Muscle layer of duodenum (tissue), 2 donors: ENCODE results near the gene KCNIP4.

ENCODE experiments used
- H3K27ac ChIP-seq: one replicate; pipeline ENCODE4 v1.7.0; 2013; ENCODE audit warnings: mild to moderate bottlenecking, low read length
- H3K27me3 ChIP-seq: one replicate; pipeline ENCODE4 v1.7.0; 2013; ENCODE audit warnings: low read depth, mild to moderate bottlenecking, control low read depth, low read length
- H3K36me3 ChIP-seq, 2 donors: one replicate each; pipeline ENCODE4 v1.7.0; 2013; ENCODE audit warnings: low read length in 2 of 2, control low read depth in 1 of 2, mild to moderate bottlenecking in 1 of 2; ENCODE audit not compliant: insufficient read depth in 2 of 2, control insufficient read depth in 1 of 2
- H3K4me1 ChIP-seq, 2 donors: one replicate each; pipeline ENCODE4 v1.7.0; 2013; ENCODE audit warnings: low read length in 2 of 2, mild to moderate bottlenecking in 2 of 2, control low read depth in 1 of 2, moderate library complexity in 1 of 2; ENCODE audit not compliant: insufficient read depth in 2 of 2, control insufficient read depth in 1 of 2
- H3K4me3 ChIP-seq, 2 donors: one replicate each; pipeline ENCODE4 v1.7.0; 2013; ENCODE audit warnings: low read length in 2 of 2, low read depth in 1 of 2, mild to moderate bottlenecking in 1 of 2
- H3K9me3 ChIP-seq, 2 donors: one replicate each; pipeline ENCODE4 v1.7.0; 2013; ENCODE audit warnings: low read length in 2 of 2, control low read depth in 1 of 2, mild to moderate bottlenecking in 1 of 2; ENCODE audit not compliant: control insufficient read depth in 1 of 2
- donor health status: healthy.

KCNIP4 gene

GRCh38 chr4:20735931-20736330 is 1212.6 kb downstream of the KCNIP4 start:
- no peak overlapping the region for H3K4me3 ChIP-seq
- H3K9me3 ChIP-seq: peaks cover 0 to 4% of the 10 kb centered on the region in 2 donors
- H3K27ac ChIP-seq: no peak overlapping the region
- H3K27me3 ChIP-seq: no peaks in the 10 kb centered on the region
- H3K36me3 ChIP-seq: peaks cover 26 to 44% of the 10 kb centered on the region in 2 donors
- no peaks in the 10 kb centered on the region for H3K4me1 ChIP-seq

- Histone ChIP-seq H3K36me3 (peaks cover 30 to 51% of the 10 kb centered on the region in 2 donors), H3K27ac (no peak overlapping the region), H3K9me3 (peaks cover 0 to 8% of the 10 kb centered on the region in 2 donors), H3K4me3 (no peak overlapping the region), H3K27me3 (no peaks in the 10 kb centered on the region), H3K4me1 (no peaks in the 10 kb centered on the region)
These were observed 1223.7 kb downstream of the KCNIP4 start for GRCh38 chr4:20724915-20725314.

- Histone ChIP-seq H3K27ac (no peak overlapping the region), H3K9me3 (peaks cover 0 to 8% of the 10 kb centered on the region in 2 donors), H3K4me3 (no peak overlapping the region), H3K27me3 (no peaks in the 10 kb centered on the region), H3K36me3 (peaks cover 25 to 45% of the 10 kb centered on the region in 2 donors), H3K4me1 (no peaks in the 10 kb centered on the region)
These were observed 1225.1 kb downstream of the KCNIP4 start for GRCh38 chr4:20723463-20723862.

GRCh38 chr4:20723019-20723418 is 1225.6 kb downstream of the KCNIP4 start:
- peaks cover 23 to 49% of the 10 kb centered on the region in 2 donors for H3K36me3 ChIP-seq

GRCh38 chr4:20711335-20711734 is 1237.2 kb downstream of the KCNIP4 start:
- Histone ChIP-seq H3K4me3 (no peak overlapping the region), H3K36me3 (peaks cover 14 to 54% of the 10 kb centered on the region in 2 donors), H3K27me3 (no peaks in the 10 kb centered on the region), H3K9me3 (no peaks in the 10 kb centered on the region), H3K27ac (no peak overlapping the region), H3K4me1 (no peaks in the 10 kb centered on the region)

More at GRCh38 chr4:20723019-20723418, 1225.6 kb downstream of the KCNIP4 start:
- no peaks in the 10 kb centered on the region for H3K27me3 ChIP-seq
- H3K4me3 ChIP-seq: no peak overlapping the region
- H3K4me1 ChIP-seq: no peaks in the 10 kb centered on the region
- no peak overlapping the region for H3K27ac ChIP-seq
- H3K9me3 ChIP-seq: peaks cover 0 to 8% of the 10 kb centered on the region in 2 donors

- Histone ChIP-seq H3K9me3 (no peaks in the 10 kb centered on the region), H3K27me3 (no peaks in the 10 kb centered on the region), H3K36me3 (peaks cover 7 to 8% of the 10 kb centered on the region in 2 donors), H3K27ac (peak within 1 kb of the TSS; percentile 83), H3K4me3 (peak within 1 kb of the TSS; percentile 90 to 95), H3K4me1 (peaks cover 7 to 17% of the 10 kb centered on the region in 2 donors)
These were observed 1248.4 kb downstream of the KCNIP4 start, which contains the start of gene PACRGL for GRCh38 chr4:20700007-20700761. TSS of gene PACRGL (plus strand) at chr4:20700458. CDS start at chr4:20704482, 4,024 bp downstream.

- Histone ChIP-seq H3K27ac (no peak overlapping the region), H3K36me3 (no peaks in the 10 kb centered on the region), H3K4me3 (no peak overlapping the region), H3K4me1 (peaks cover 7 to 17% of the 10 kb centered on the region in 2 donors), H3K27me3 (no peaks in the 10 kb centered on the region), H3K9me3 (no peaks in the 10 kb centered on the region)
These were observed 1249.8 kb downstream of the KCNIP4 start for GRCh38 chr4:20698820-20699219.

- H3K36me3 ChIP-seq: no peaks in the 10 kb centered on the region
- H3K27me3 ChIP-seq: no peaks in the 10 kb centered on the region
- no peak overlapping the region for H3K4me3 ChIP-seq
- H3K27ac ChIP-seq: no peak overlapping the region
- peaks cover 7 to 17% of the 10 kb centered on the region in 2 donors for H3K4me1 ChIP-seq
- no peaks in the 10 kb centered on the region for H3K9me3 ChIP-seq
These were observed 1250.2 kb downstream of the KCNIP4 start for GRCh38 chr4:20698382-20698781.

GRCh38 chr4:20696815-20697214 is 1251.8 kb downstream of the KCNIP4 start:
- Histone ChIP-seq H3K36me3 (no peaks in the 10 kb centered on the region), H3K4me3 (no peak overlapping the region), H3K9me3 (no peaks in the 10 kb centered on the region), H3K4me1 (peaks cover 7 to 17% of the 10 kb centered on the region in 2 donors), H3K27me3 (no peaks in the 10 kb centered on the region), H3K27ac (no peak overlapping the region)

- Histone ChIP-seq H3K36me3 (no peaks in the 10 kb centered on the region), H3K4me1 (no peaks in the 10 kb centered on the region), H3K4me3 (no peak overlapping the region), H3K27me3 (no peaks in the 10 kb centered on the region), H3K27ac (no peak overlapping the region), H3K9me3 (no peaks in the 10 kb centered on the region)
These were observed 1260.7 kb downstream of the KCNIP4 start for GRCh38 chr4:20687864-20688263.

GRCh38 chr4:20684852-20685763 is 1263.5 kb downstream of the KCNIP4 start:
- Histone ChIP-seq H3K4me1 (no peaks in the 10 kb centered on the region), H3K36me3 (no peaks in the 10 kb centered on the region), H3K9me3 (no peaks in the 10 kb centered on the region), H3K27me3 (no peaks in the 10 kb centered on the region), H3K4me3 (no peak overlapping the region), H3K27ac (no peak overlapping the region)
